Keratinocyte (primary cell): ENCODE results near the gene DPM1.

Experiments
- CTCF ChIP-seq, 3 experiments: IDR thresholded peaks in 1 of 3; conservative IDR thresholded peaks in 1 of 3; optimal IDR thresholded peaks in 1 of 3; 2 replicates in 2 of 3; 3 replicates in 1 of 3; pipeline versions ENCODE3 to v1.5.1; 2011; ENCODE audit warnings: low read length in 3 of 3, mild to moderate bottlenecking in 3 of 3, moderate library complexity in 2 of 3, control low read depth in 1 of 3, inconsistent platforms in 1 of 3; ENCODE audit not compliant: insufficient read depth in 2 of 3; ENCODE audit errors: extremely low read depth in 1 of 3
- EZH2 ChIP-seq: IDR thresholded peaks from one replicate; pipeline ENCODE4 v1.6.1; 2012; ENCODE audit warnings: inconsistent platforms, mild to moderate bottlenecking, low read length, moderate library complexity

DNA sequence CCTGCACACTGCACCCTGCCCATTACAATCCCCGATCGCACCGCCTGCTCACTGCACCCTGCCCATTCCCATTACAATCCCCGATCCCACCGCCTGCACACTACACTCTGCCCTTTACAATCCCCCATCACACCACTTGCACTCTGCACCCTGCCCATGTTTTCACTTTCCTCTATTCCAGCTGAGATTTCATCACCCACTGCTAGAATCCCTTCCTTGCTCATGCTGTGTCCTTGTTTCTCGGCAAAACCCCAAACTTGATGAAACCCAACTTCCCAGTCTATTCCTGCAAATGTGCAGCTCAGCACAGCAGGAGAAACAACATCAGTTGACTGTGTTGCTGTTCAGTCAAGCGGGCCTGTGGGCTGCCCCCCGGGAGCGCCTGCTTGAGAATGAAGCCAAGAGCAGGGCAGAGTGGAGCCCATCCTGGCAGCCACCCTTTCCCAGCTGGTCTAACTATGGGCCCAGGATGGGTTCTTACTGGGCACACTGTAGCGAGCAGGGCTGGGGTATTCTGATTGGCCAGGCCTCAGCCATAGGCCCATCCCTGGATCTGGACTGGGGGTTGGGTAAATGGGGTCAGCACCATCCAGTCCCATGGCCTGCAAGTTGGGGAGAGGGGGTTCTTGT, 17.5 kb upstream of the DPM1 start:
- TF ChIP-seq CTCF (optimal IDR thresholded peaks at IDR 0.05 in 1 of 3, IDR thresholded peaks at IDR 0.05 in 1 of 3, conservative IDR thresholded peaks at IDR 0.05 in 1 of 3; ENCODE audit: extremely low read depth in 1 of 3, insufficient read depth in 2 of 3, low read length in 3 of 3) (no peak), EZH2 (no peak)
